Ovary (tissue), 3 donors: Measurements from ENCODE around the gene RSL1D1.

Experiments
- CTCF ChIP-seq, 3 donors: fragments of 450-650 bp in 2 of 3; fragments of 200-600 bp in 1 of 3; IDR thresholded peaks; one replicate each; pipeline versions ENCODE4 v1.5.1 to v1.8.0; 2016 to 2022; ENCODE audit warnings: antibody characterized with exemption in 3 of 3, mild to moderate bottlenecking in 1 of 3
- EP300 ChIP-seq: sonication (generic); formaldehyde crosslinking; IDR thresholded peaks from one replicate; pipeline ENCODE4 v1.6.1; 2017; ENCODE audit warnings: antibody characterized with exemption
- POLR2A ChIP-seq: fragments of 450-650 bp; IDR thresholded peaks from one replicate; pipeline ENCODE4 v1.6.1; 2017; ENCODE audit warnings: antibody characterized with exemption, mild to moderate bottlenecking, moderate library complexity
- donor health status: DM: no; HTN: no; CAD: no.

GRCh38 chr16:11801481-11802021 is 49.8 kb downstream of the RSL1D1 start:
- no peak for TF ChIP-seq CTCF (IDR thresholded peaks at IDR 0.05)
- no peak for TF ChIP-seq POLR2A
- TF ChIP-seq EP300: no peak
